ENCODE results near the gene VIPR1.

VIPR1 gene

GRCh38 chr3:42507761-42508335 lies 5.4 kb downstream of the VIPR1 start:
- Histone ChIP-seq H3K27me3 (peaks cover 43% of the 10 kb centered on the region), H3K4me3 (ENCODE audit: low read depth in 1 of 2, low read length in 1 of 2) (no peak overlapping the region), H3K36me3 (no peaks in the 10 kb centered on the region), H3K9me3 (no peaks in the 10 kb centered on the region), H3K27ac (no peak overlapping the region), H3K4me1 (ENCODE audit: control insufficient read depth in 1 of 2, insufficient read depth in 1 of 2, low read depth in 1 of 2, low read length in 1 of 2) (peaks cover 3 to 8% of the 10 kb centered on the region in 2 experiments)
- TF ChIP-seq CTCF (IDR thresholded peaks at IDR 0.05) = no peak

GRCh38 chr3:42508562-42508961 lies 6.1 kb downstream of the VIPR1 start:
- Histone ChIP-seq H3K4me1 (ENCODE audit: control insufficient read depth in 1 of 2, insufficient read depth in 1 of 2, low read depth in 1 of 2, low read length in 1 of 2) (peaks cover 0 to 3% of the 10 kb centered on the region in 2 experiments), H3K4me3 (ENCODE audit: low read depth in 1 of 2, low read length in 1 of 2) (no peak overlapping the region), H3K9me3 (no peaks in the 10 kb centered on the region), H3K27me3 (peaks cover 36% of the 10 kb centered on the region), H3K36me3 (no peaks in the 10 kb centered on the region), H3K27ac (no peak overlapping the region)
- TF ChIP-seq CTCF (IDR thresholded peaks at IDR 0.05) = no peak

- no peaks in the 10 kb centered on the region for H3K36me3 ChIP-seq
- TF ChIP-seq CTCF (IDR thresholded peaks at IDR 0.05) = no peak
- peaks cover 0 to 3% of the 10 kb centered on the region in 2 experiments for H3K4me1 ChIP-seq (ENCODE audit: control insufficient read depth in 1 of 2, insufficient read depth in 1 of 2, low read depth in 1 of 2, low read length in 1 of 2)
- peaks cover 30% of the 10 kb centered on the region for H3K27me3 ChIP-seq
- H3K27ac ChIP-seq = no peak overlapping the region
- no peak overlapping the region for H3K4me3 ChIP-seq (ENCODE audit: low read depth in 1 of 2, low read length in 1 of 2)
- H3K9me3 ChIP-seq = no peaks in the 10 kb centered on the region
These were observed 6.7 kb downstream of the VIPR1 start for GRCh38 chr3:42509111-42509510.

- H3K36me3 ChIP-seq = no peaks in the 10 kb centered on the region
- TF ChIP-seq CTCF (IDR thresholded peaks at IDR 0.05) = no peak
- H3K27ac ChIP-seq = no peak overlapping the region
- no peak overlapping the region for H3K4me3 ChIP-seq (ENCODE audit: low read depth in 1 of 2, low read length in 1 of 2)
- H3K27me3 ChIP-seq = peaks cover 27% of the 10 kb centered on the region
- H3K9me3 ChIP-seq = no peaks in the 10 kb centered on the region
- peaks cover 0 to 3% of the 10 kb centered on the region in 2 experiments for H3K4me1 ChIP-seq (ENCODE audit: control insufficient read depth in 1 of 2, insufficient read depth in 1 of 2, low read depth in 1 of 2, low read length in 1 of 2)
These were observed 7.9 kb downstream of the VIPR1 start for GRCh38 chr3:42510325-42510724.

- TF ChIP-seq CTCF (IDR thresholded peaks at IDR 0.05) = no peak
- no peaks in the 10 kb centered on the region for H3K36me3 ChIP-seq
- H3K27me3 ChIP-seq = peaks cover 27% of the 10 kb centered on the region
- no peak overlapping the region for H3K27ac ChIP-seq
- peaks cover 0 to 3% of the 10 kb centered on the region in 2 experiments for H3K4me1 ChIP-seq (ENCODE audit: control insufficient read depth in 1 of 2, insufficient read depth in 1 of 2, low read depth in 1 of 2, low read length in 1 of 2)
- no peaks in the 10 kb centered on the region for H3K9me3 ChIP-seq
- no peak overlapping the region for H3K4me3 ChIP-seq (ENCODE audit: low read depth in 1 of 2, low read length in 1 of 2)
These were observed 8.8 kb downstream of the VIPR1 start for GRCh38 chr3:42511201-42511600.
